SIG-M5 (cell line): Measurements from ENCODE around the gene PRKD1.
"Not testable (repeated sequence)": the region's sequence is repeated elsewhere in the genome, so short reads cannot be mapped to it uniquely, and the experiment has no call there.

Experiments
- DNase-seq: peaks from one replicate; lab custom pipeline; 2025; lab: John Stamatoyannopoulos, UW

Gene PRKD1

DNA sequence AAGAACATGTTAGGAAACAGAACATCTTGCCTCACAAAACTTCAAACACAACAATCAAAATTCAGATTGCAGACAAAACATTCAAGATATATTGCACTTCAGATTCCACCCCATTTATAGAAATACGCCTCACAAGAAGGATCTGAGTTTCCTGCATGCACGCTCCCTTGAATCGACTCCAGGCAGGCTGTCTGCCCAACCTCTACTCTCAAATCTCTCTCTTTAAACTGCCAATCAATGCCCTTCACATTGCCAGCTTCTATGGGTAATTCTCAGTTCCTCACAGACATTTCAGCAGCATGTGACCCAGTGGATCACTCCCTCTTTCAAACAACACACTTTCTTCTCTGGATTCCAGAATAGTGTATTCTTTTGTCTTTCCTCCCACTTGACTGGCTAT, 184.1 kb downstream of the PRKD1 start:
- no peak for DNase-seq

- no peak for DNase-seq
Measured at GRCh38 chr14:29741909-29742401, 185.7 kb downstream of the PRKD1 start.

DNA sequence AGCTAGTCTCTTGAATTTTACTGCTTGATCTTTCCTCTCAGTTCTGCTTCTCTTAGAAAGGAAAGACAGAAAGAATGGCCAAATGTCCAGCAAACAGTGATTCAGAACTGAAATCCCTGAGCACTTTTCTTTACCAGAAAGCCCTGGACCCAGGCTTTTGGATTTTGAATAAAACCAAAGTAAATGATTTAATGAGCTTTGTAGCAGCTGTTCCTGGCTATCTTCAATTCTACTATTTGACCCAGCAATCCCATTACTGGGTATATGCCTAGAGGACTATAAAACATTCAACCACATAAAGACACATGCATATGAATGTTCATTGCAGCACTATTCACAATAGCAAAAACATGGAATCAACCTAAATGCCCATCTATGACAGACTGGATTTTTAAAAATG, 187.2 kb downstream of the PRKD1 start:
- DNase-seq: no peak

GRCh38 chr14:29738950-29739349, 188.7 kb downstream of the PRKD1 start:
- no peak for DNase-seq

DNA sequence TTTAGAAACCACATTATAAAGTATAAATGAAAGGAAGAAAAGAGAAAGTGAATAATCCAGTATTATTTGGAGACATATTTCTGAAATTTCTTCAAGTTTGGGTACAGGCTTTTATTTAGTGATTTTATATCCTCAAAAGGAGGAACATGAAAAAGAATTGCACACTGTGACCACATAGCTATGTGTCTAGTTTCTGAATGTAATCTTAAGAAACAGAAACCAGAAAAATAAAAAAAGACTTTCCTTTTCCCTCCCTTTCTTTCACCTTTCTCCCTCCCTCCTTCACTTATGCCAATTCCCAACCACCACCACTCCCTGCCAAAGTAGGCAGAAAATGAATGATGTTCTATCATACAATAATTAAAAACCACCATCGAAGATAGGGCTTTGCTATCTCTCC, 189.6 kb downstream of the PRKD1 start:
- no peak for DNase-seq

GRCh38 chr14:29735459-29735858, 192.2 kb downstream of the PRKD1 start:
- no peak for DNase-seq

DNA sequence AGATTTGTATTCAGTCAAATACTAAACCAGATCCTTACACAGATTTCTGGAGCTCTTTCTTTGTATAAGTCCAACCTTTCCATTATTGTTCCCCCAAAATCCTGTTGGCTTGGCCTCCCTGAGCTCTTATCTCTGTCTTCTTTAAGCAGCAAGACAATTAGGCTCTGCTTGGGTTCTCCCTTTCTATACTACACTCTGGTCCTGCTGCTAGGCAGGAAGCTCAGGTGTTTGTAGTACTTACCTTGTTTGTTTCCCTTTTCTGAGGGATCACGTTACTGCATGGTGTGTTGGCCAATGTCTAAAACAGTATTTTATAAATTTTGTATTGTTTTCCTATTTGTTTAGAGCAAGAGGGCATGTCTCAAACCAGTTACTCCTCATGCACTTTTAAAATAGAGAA, 192.9 kb downstream of the PRKD1 start:
- no peak for DNase-seq

GRCh38 chr14:29726560-29727331, 200.9 kb downstream of the PRKD1 start:
- DNase-seq: not testable (repeated sequence)

GRCh38 chr14:29724991-29725390, 202.7 kb downstream of the PRKD1 start:
- no peak for DNase-seq

GRCh38 chr14:29722831-29723230, 204.8 kb downstream of the PRKD1 start:
- no peak for DNase-seq

DNA sequence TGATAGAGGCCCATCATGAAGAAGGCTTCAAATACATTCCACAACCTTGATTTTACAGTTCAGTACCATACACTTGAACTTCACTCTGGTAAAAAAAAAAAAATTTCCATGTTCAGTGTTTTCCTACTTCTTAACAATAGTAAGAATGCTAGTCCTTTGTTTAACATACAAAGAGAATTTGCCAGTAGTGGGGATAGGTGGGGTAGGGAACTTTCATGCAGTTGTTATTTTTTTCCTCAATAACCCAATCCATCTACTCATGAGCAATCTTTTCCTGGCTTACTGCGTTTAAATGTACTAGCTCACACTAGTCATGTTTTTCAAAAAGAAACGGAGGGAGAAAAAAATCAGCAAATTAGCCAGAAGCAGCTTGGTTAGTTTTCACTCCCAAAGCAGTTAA, 206.1 kb downstream of the PRKD1 start:
- DNase-seq: no peak

GRCh38 chr14:29717901-29718300, 209.7 kb downstream of the PRKD1 start:
- no peak for DNase-seq

GRCh38 chr14:29716150-29716549, 211.5 kb downstream of the PRKD1 start:
- no peak for DNase-seq

DNA sequence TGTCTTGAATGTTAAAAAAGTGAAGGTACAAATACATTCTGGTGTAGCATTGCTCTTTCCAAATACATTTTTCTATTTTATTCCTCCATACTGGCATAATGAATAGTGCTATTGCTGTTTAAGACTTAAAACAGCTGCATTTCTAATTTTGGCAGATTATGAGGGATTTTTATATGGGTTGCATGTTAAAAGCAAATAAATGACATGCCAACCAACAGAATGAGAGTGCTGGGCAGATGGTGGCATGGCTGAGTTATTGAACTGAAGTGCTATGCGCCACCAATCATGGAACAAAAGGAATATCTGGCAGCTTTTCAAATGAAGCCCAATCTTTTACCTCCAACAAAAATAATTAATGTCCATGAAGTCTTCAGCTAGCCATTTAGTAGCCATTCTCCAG, 215.0 kb downstream of the PRKD1 start:
- DNase-seq: no peak

DNA sequence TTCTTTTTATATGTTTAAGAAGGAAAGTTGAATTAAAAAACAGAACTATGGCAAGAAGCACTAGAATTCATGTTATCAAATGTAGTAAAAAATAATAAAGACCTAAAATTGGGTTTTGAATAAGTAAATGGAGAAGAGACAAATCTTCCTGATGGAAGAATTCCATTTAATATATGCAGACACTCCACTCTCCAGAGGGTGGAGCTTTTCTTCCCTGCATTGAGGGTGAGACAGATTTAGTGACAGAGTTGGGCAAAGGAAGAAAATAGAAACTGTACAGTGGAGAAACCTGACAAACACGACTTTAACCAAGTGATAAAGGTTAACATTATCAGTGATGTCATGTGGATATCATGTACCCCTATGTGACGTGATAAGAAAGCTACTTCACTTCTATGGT, 217.6 kb downstream of the PRKD1 start:
- DNase-seq: no peak

GRCh38 chr14:29709490-29709889, 218.2 kb downstream of the PRKD1 start:
- no peak for DNase-seq

GRCh38 chr14:29706700-29707099, 220.9 kb downstream of the PRKD1 start:
- DNase-seq: no peak

DNA sequence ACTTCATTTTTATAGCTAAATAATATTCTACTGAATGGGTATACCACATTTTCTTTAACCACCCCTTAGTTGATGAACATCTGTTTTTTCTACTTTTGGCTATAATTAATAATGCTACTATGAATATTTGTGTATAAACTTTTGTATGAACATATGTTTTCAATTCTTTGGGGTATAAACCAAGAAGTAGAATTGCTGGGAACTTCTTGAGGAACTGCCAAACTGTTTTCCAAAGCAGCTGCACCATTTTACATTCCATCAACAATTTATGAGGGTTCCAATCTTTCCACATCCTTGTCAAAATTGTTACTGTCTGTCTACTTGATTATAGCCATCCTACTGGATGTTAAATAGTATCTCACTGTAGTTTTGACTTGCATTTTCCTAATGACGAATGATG, 221.8 kb downstream of the PRKD1 start:
- DNase-seq: no peak

GRCh38 chr14:29689597-29689996, 238.1 kb downstream of the PRKD1 start:
- DNase-seq: not testable (repeated sequence)

- DNase-seq: no peak
Measured at GRCh38 chr14:29687866-29688265, 239.8 kb downstream of the PRKD1 start.

- DNase-seq: no peak
Measured at GRCh38 chr14:29687071-29687765, 240.4 kb downstream of the PRKD1 start.

DNA sequence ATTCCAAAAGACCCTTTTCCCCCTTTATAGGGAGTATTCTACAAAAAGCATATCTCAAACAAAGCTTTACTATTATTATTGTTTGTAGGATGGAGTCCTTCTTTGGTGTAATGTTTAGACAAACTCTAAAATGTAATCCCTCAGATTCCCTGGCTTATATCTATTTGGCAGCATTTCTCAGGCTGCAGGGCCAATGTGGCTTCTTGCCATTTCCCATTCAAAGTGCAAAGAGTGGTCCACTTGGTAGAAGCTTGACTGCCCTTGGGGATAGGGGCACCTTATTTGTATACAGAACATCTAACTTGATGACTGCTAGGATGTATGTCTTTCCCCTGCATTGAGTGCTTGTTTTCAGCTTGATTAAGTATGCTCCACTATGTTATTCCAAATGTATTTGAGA, 242.7 kb downstream of the PRKD1 start:
- DNase-seq: no peak

DNA sequence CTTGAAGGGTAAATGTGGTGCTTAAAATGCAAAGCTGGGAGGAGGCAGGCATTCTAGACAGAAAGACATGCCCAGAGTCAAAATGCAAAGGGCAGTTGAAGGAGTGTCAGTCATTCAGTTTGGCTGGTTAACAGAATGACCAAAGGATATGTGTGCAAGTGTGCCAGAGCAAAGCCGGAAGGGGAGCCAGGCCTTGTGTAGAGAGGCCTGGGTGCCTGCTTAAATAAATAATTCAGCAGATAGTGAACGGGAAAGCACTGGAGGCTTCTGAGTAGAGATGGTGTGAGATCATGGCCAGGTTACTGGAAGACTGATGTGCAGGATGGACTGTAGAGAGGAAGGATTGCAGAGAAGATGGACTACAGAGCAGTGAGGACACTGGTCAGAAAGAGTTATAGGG, 244.9 kb downstream of the PRKD1 start:
- DNase-seq: no peak

DNA sequence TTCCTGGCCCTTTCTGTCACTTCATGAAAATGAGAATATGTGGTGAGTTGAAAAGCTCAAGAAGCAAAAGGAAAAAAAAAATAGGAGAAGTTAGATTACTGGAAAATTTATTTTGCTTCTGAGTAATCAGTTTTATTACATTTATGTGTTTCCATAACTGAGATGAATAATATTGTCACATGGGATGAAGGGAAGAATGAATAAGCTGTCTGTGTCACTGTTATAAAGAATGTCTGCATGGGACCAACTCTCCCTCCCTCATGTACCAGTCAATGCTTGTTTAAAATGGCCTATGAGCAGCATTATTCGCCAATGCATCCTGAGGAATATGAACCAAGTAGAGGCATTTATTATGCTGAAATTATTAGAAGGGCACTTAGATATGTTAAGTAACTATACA, 246.3 kb downstream of the PRKD1 start:
- DNase-seq: no peak
